HG03354 (cell line): ENCODE results near the gene SNTG2.

Experiments used
- ATAC-seq: cut with Tn5 transposase; IDR thresholded peaks from one replicate; pipeline ENCODE4 v1.9.1; 2021; ENCODE audit warnings: mild to moderate bottlenecking; ENCODE audit not compliant: unreplicated experiment, poor library complexity, severe bottlenecking

Gene SNTG2

DNA sequence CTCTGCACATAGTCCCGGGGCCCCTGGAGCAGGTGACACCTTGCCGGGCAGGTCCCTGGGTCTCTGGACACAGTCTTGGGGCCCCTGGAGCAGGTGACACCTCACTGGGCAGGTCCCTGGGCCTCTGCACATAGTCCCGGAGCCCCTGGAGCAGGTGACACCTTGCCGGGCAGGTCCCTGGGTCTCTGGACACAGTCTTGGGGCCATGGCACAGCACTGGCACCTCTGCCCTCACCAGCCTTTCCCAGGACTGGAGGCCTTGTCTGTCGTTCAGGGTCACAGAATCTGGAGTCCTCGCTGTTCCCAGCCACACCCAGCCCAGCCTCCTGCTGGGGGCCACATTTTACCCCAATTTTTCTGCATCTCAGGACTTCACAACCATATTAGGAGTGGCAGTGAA is 464.9 kb downstream of the SNTG2 start:
- no peak for ATAC-seq
